KOPT-K1 (cell line): Measurements from ENCODE around the gene EEFSEC.

Source experiments
- H3K27ac ChIP-seq: fragments of 200-600 bp; sonication (generic); 2 replicates; pipeline ENCODE4 v1.5.1; 2016; ENCODE audit warnings: antibody characterized with exemption, mild to moderate bottlenecking, low read depth, low read length; ENCODE audit not compliant: poor library complexity, severe bottlenecking
- H3K36me3 ChIP-seq: fragments of 200-600 bp; sonication (generic); 2 replicates; pipeline ENCODE4 v1.5.1; 2017; ENCODE audit warnings: antibody characterized with exemption, mild to moderate bottlenecking, low read length, moderate library complexity; ENCODE audit not compliant: insufficient read depth
- H3K9me3 ChIP-seq: fragments of 200-600 bp; sonication (generic); 2 replicates; pipeline ENCODE4 v1.5.1; 2017; ENCODE audit warnings: antibody characterized with exemption, low read length, mild to moderate bottlenecking; ENCODE audit not compliant: insufficient read depth, poor library complexity, severe bottlenecking

Gene EEFSEC

GRCh38 chr3:128353361-128353965 is 200.2 kb downstream of the EEFSEC start:
- Histone ChIP-seq H3K9me3 (no peaks in the 10 kb centered on the region), H3K27ac (no peak overlapping the region), H3K36me3 (peaks cover 18% of the 10 kb centered on the region; the same call in 1 of the 2 replicates)

- Histone ChIP-seq H3K9me3 (no peaks in the 10 kb centered on the region), H3K27ac (no peak overlapping the region), H3K36me3 (peaks cover 25% of the 10 kb centered on the region; the same call in 1 of the 2 replicates)
Measured at GRCh38 chr3:128353991-128354687, 200.9 kb downstream of the EEFSEC start.

- Histone ChIP-seq H3K36me3 (peaks cover 26% of the 10 kb centered on the region; the same call in 1 of the 2 replicates), H3K9me3 (no peaks in the 10 kb centered on the region), H3K27ac (no peak overlapping the region)
Measured at GRCh38 chr3:128354788-128355542, 201.7 kb downstream of the EEFSEC start.

- H3K36me3 ChIP-seq, result peaks cover 26% of the 10 kb centered on the region; the same call in 1 of the 2 replicates
- no peaks in the 10 kb centered on the region for H3K9me3 ChIP-seq
- H3K27ac ChIP-seq, result no peak overlapping the region
Measured at GRCh38 chr3:128355543-128355919, 202.2 kb downstream of the EEFSEC start.

GRCh38 chr3:128356822-128357221 is 203.5 kb downstream of the EEFSEC start:
- no peaks in the 10 kb centered on the region for H3K9me3 ChIP-seq
- peaks cover 17% of the 10 kb centered on the region; the same call in 1 of the 2 replicates for H3K36me3 ChIP-seq
- H3K27ac ChIP-seq, result no peak overlapping the region

- H3K9me3 ChIP-seq, result no peaks in the 10 kb centered on the region
- H3K36me3 ChIP-seq, result peaks cover 13% of the 10 kb centered on the region; the same call in 1 of the 2 replicates
- H3K27ac ChIP-seq, result no peak overlapping the region
Measured at GRCh38 chr3:128357538-128357937, 204.3 kb downstream of the EEFSEC start.

GRCh38 chr3:128358156-128358895 is 205.0 kb downstream of the EEFSEC start:
- no peaks in the 10 kb centered on the region for H3K9me3 ChIP-seq
- peaks cover 13% of the 10 kb centered on the region; the same call in 1 of the 2 replicates for H3K36me3 ChIP-seq
- H3K27ac ChIP-seq, result no peak overlapping the region

GRCh38 chr3:128359060-128359664 is 205.9 kb downstream of the EEFSEC start:
- Histone ChIP-seq H3K27ac (no peak overlapping the region), H3K36me3 (peaks cover 13% of the 10 kb centered on the region; the same call in 1 of the 2 replicates), H3K9me3 (no peaks in the 10 kb centered on the region)

- Histone ChIP-seq H3K27ac (no peak overlapping the region), H3K9me3 (no peaks in the 10 kb centered on the region), H3K36me3 (peaks cover 16% of the 10 kb centered on the region; the same call in 1 of the 2 replicates)
Measured at GRCh38 chr3:128359846-128360642, 206.8 kb downstream of the EEFSEC start.

GRCh38 chr3:128360705-128361271 is 207.5 kb downstream of the EEFSEC start:
- H3K36me3 ChIP-seq, result peaks cover 16% of the 10 kb centered on the region; the same call in 1 of the 2 replicates
- H3K9me3 ChIP-seq, result no peaks in the 10 kb centered on the region
- no peak overlapping the region for H3K27ac ChIP-seq

GRCh38 chr3:128362026-128362965 is 209.0 kb downstream of the EEFSEC start:
- Histone ChIP-seq H3K27ac (no peak overlapping the region), H3K36me3 (peaks cover 18% of the 10 kb centered on the region; the same call in 1 of the 2 replicates), H3K9me3 (no peaks in the 10 kb centered on the region)

GRCh38 chr3:128364291-128364690 is 211.0 kb downstream of the EEFSEC start:
- Histone ChIP-seq H3K9me3 (no peaks in the 10 kb centered on the region), H3K36me3 (peaks cover 14% of the 10 kb centered on the region; the same call in 1 of the 2 replicates), H3K27ac (no peak overlapping the region)
